Karpas-422 (cell line): ENCODE measurements around the gene PTPRG. TPM values are rescaled to one million over a fixed set of nuclear protein-coding genes. Genes with fewer than 3 reads are reported as not detected.

Experiments
- DNase-seq: peaks from one replicate; pipeline ENCODE4 v3.0.0-alpha.2; 2015
- H2AFZ ChIP-seq: fragments of 200-600 bp; sonication (generic); 2 replicates; pipeline ENCODE4 v1.6.1; 2014; ENCODE audit warnings: antibody characterized with exemption, low read length, mixed read lengths
- H3K27ac ChIP-seq: fragments of 200-600 bp; sonication (generic); 2 replicates; pipeline ENCODE4 v1.5.1; 2014; ENCODE audit warnings: mild to moderate bottlenecking, low read length, moderate library complexity
- H3K27me3 ChIP-seq: fragments of 200-600 bp; sonication (generic); 2 replicates; pipeline ENCODE4 v1.6.1; 2014; ENCODE audit warnings: low read length, mixed read lengths
- H3K36me3 ChIP-seq: fragments of 200-600 bp; sonication (generic); 2 replicates; pipeline ENCODE4 v1.6.1; 2014; ENCODE audit warnings: low read length, mixed read lengths; ENCODE audit not compliant: insufficient read depth
- H3K4me1 ChIP-seq: fragments of 200-600 bp; sonication (generic); 2 replicates; pipeline ENCODE4 v1.6.1; 2014; ENCODE audit warnings: mild to moderate bottlenecking, low read length, mixed read lengths
- H3K4me2 ChIP-seq: fragments of 200-600 bp; sonication (generic); 2 replicates; pipeline ENCODE4 v1.6.1; 2014; ENCODE audit warnings: low read length, low read depth, mild to moderate bottlenecking; ENCODE audit not compliant: poor library complexity, severe bottlenecking
- H3K4me3 ChIP-seq: fragments of 200-600 bp; sonication (generic); 2 replicates; pipeline ENCODE4 v1.5.1; 2014; ENCODE audit warnings: mild to moderate bottlenecking, antibody characterized with exemption, low read length, mixed read lengths
- H3K79me2 ChIP-seq: fragments of 200-600 bp; sonication (generic); 2 replicates; pipeline ENCODE4 v1.6.1; 2014; ENCODE audit warnings: mild to moderate bottlenecking, low read length, mixed read lengths
- H3K9ac ChIP-seq: fragments of 200-600 bp; sonication (generic); 2 replicates; pipeline ENCODE4 v1.6.0; 2014; ENCODE audit warnings: low read length
- H3K9me2 ChIP-seq: fragments of 200-600 bp; sonication (generic), shearing (Covaris generic); replicated peaks from 2 replicates; pipeline ENCODE4 v1.6.0; 2014; ENCODE audit warnings: mild to moderate bottlenecking, low read length, moderate library complexity; ENCODE audit not compliant: insufficient read depth
- H3K9me3 ChIP-seq: fragments of 300-700, 200-600 bp; sonication (generic); 2 replicates; pipeline ENCODE4 v1.6.1; 2014; ENCODE audit warnings: low read length, mixed read lengths
- H4K20me1 ChIP-seq: fragments of 200-600 bp; sonication (generic); 2 replicates; pipeline ENCODE4 v1.6.1; 2014; ENCODE audit warnings: mild to moderate bottlenecking, antibody characterized with exemption, low read length, low read depth; ENCODE audit not compliant: insufficient read depth
- total RNA-seq: library from RNA; depleted of rRNA; stranded (reverse); fragments of >200 nt; shearing (Covaris generic); gene quantifications from 2 replicates; pipeline ENCODE4 v1.2.3, GENCODE V29; 2014; ENCODE audit warnings: low replicate concordance

PTPRG gene
- total RNA-seq, 1 experiment from 2014 or later, result not detected

DNA sequence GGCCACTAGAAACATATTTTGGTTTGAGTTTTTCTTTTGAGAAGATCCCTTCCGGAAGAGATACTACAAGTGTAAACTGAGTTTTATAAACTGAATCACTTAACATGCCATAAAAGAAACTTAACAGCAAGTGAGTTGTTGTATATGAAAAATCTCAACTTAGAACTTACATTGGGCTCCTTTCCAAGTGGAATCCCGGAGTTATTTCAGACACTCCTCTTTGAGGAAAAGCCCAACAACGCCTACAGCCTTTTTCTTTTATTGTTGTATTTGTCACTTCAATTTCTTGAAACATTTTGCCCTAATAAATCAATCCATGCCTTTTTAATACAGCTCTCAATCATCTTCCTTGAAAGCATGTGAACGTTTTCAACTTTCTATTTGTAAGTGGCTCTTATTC lies 674.6 kb downstream of the PTPRG start:
- H3K9ac ChIP-seq, result no peak overlapping the region
- no peak overlapping the region for H3K4me2 ChIP-seq
- no peaks in the 10 kb centered on the region for H3K27me3 ChIP-seq
- no peaks in the 10 kb centered on the region for H3K36me3 ChIP-seq
- DNase-seq, result no peak
- H3K79me2 ChIP-seq, result no peaks in the 10 kb centered on the region
- H3K9me3 ChIP-seq, result no peaks in the 10 kb centered on the region
- no peak overlapping the region for H3K27ac ChIP-seq
- no peaks in the 10 kb centered on the region for H3K4me1 ChIP-seq
- H3K4me3 ChIP-seq, result no peak overlapping the region
- no peaks in the 10 kb centered on the region for H4K20me1 ChIP-seq
- H2AFZ ChIP-seq, result no peak overlapping the region
- H3K9me2 ChIP-seq, result no peaks in the 10 kb centered on the region

- Histone ChIP-seq H3K36me3 (no peaks in the 10 kb centered on the region), H3K79me2 (no peaks in the 10 kb centered on the region), H4K20me1 (no peaks in the 10 kb centered on the region), H3K9ac (no peak overlapping the region), H3K27ac (no peak overlapping the region), H3K4me1 (no peaks in the 10 kb centered on the region), H3K9me3 (no peaks in the 10 kb centered on the region), H3K27me3 (no peaks in the 10 kb centered on the region), H3K4me3 (no peak overlapping the region), H3K9me2 (no peaks in the 10 kb centered on the region), H2AFZ (no peak overlapping the region), H3K4me2 (no peak overlapping the region)
- DNase-seq, result no peak
Observed at GRCh38 chr3:62237286-62237948, 676.0 kb downstream of the PTPRG start.

GRCh38 chr3:62238003-62238402 lies 676.6 kb downstream of the PTPRG start:
- H3K36me3 ChIP-seq, result no peaks in the 10 kb centered on the region
- no peaks in the 10 kb centered on the region for H3K9me3 ChIP-seq
- no peak overlapping the region for H3K4me3 ChIP-seq
- H2AFZ ChIP-seq, result no peak overlapping the region
- no peaks in the 10 kb centered on the region for H4K20me1 ChIP-seq
- no peaks in the 10 kb centered on the region for H3K4me1 ChIP-seq
- H3K9ac ChIP-seq, result no peak overlapping the region
- H3K79me2 ChIP-seq, result no peaks in the 10 kb centered on the region
- H3K9me2 ChIP-seq, result no peaks in the 10 kb centered on the region
- H3K27ac ChIP-seq, result no peak overlapping the region
- H3K27me3 ChIP-seq, result no peaks in the 10 kb centered on the region
- no peak for DNase-seq
- no peak overlapping the region for H3K4me2 ChIP-seq

- Histone ChIP-seq H3K36me3 (no peaks in the 10 kb centered on the region), H3K27me3 (no peaks in the 10 kb centered on the region), H3K79me2 (no peaks in the 10 kb centered on the region), H3K4me1 (no peaks in the 10 kb centered on the region), H2AFZ (no peak overlapping the region), H3K9me2 (no peaks in the 10 kb centered on the region), H3K9me3 (no peaks in the 10 kb centered on the region), H3K9ac (no peak overlapping the region), H3K4me3 (no peak overlapping the region), H3K4me2 (no peak overlapping the region), H3K27ac (no peak overlapping the region), H4K20me1 (no peaks in the 10 kb centered on the region)
- no peak for DNase-seq
Observed at GRCh38 chr3:62238431-62238830, 677.1 kb downstream of the PTPRG start.

DNA sequence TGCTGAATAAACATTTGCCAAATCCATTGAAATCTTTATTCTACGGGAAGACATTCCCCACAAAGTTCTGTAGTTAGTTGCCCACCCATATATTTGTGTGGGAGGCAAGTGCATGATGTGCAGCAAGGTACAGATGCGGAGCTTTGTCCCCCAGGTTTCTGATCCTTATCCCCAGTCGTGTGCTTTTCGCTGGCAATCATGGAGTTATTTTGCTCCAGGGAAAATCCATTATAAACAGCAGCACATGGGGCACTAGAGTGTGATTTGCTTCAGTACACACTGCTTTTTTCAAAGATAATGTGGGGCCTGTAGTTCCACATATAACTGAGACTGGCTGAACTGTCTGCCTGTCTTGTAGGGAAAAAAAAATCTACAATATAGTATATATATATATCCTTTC lies 679.9 kb downstream of the PTPRG start:
- no peaks in the 10 kb centered on the region for H3K9me3 ChIP-seq
- H3K27me3 ChIP-seq, result no peaks in the 10 kb centered on the region
- H3K79me2 ChIP-seq, result no peaks in the 10 kb centered on the region
- no peak overlapping the region for H2AFZ ChIP-seq
- no peaks in the 10 kb centered on the region for H3K9me2 ChIP-seq
- H3K4me1 ChIP-seq, result no peaks in the 10 kb centered on the region
- no peak overlapping the region for H3K4me3 ChIP-seq
- H3K4me2 ChIP-seq, result no peak overlapping the region
- H3K9ac ChIP-seq, result no peak overlapping the region
- H4K20me1 ChIP-seq, result no peaks in the 10 kb centered on the region
- H3K27ac ChIP-seq, result no peak overlapping the region
- DNase-seq, result no peak
- H3K36me3 ChIP-seq, result no peaks in the 10 kb centered on the region

DNA sequence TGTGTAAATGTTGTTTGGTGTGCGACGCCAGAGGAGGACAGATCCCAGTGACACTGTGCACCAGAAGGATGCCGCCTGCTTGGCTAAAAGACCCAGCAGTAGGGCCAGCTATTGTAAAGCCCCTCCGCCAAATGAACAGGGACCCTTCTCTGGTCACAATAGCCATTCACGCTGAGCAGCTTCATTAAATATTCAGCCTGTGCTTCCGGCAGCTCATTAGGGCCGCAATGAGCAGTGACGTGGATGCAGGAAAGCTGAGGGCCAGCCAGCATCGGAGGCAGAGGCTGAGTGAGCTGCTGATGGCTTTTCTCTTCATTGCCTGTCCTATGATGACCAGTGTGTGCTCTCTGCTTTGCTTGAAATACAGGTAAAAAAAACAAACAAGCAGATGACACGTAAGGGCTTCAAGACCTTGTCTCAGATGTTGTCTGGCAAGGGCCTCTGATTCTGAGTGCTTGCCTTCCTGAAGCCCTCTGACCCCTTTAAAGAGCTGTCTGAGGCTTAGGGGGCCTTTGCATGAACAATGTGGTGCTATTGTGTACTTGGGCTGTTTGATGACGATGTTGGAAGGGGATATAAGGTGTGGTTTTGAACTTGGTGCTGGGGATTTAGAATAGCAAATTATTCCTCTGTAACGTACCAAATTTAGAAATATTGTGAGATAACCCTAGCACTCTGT lies 681.6 kb downstream of the PTPRG start:
- no peak overlapping the region for H2AFZ ChIP-seq
- H3K9ac ChIP-seq, result no peak overlapping the region
- H3K79me2 ChIP-seq, result no peaks in the 10 kb centered on the region
- no peak for DNase-seq
- no peaks in the 10 kb centered on the region for H3K36me3 ChIP-seq
- no peaks in the 10 kb centered on the region for H3K4me1 ChIP-seq
- no peak overlapping the region for H3K27ac ChIP-seq
- H3K4me3 ChIP-seq, result no peak overlapping the region
- no peak overlapping the region for H3K4me2 ChIP-seq
- no peaks in the 10 kb centered on the region for H3K27me3 ChIP-seq
- no peaks in the 10 kb centered on the region for H4K20me1 ChIP-seq
- no peaks in the 10 kb centered on the region for H3K9me2 ChIP-seq
- H3K9me3 ChIP-seq, result no peaks in the 10 kb centered on the region

GRCh38 chr3:62246094-62246493 lies 684.7 kb downstream of the PTPRG start:
- no peaks in the 10 kb centered on the region for H3K9me3 ChIP-seq
- no peaks in the 10 kb centered on the region for H3K36me3 ChIP-seq
- DNase-seq, result no peak
- H3K4me3 ChIP-seq, result no peak overlapping the region
- no peaks in the 10 kb centered on the region for H3K79me2 ChIP-seq
- H4K20me1 ChIP-seq, result no peaks in the 10 kb centered on the region
- no peak overlapping the region for H3K9ac ChIP-seq
- no peak overlapping the region for H3K4me2 ChIP-seq
- H3K27ac ChIP-seq, result no peak overlapping the region
- no peak overlapping the region for H2AFZ ChIP-seq
- H3K27me3 ChIP-seq, result no peaks in the 10 kb centered on the region
- H3K9me2 ChIP-seq, result no peaks in the 10 kb centered on the region
- no peaks in the 10 kb centered on the region for H3K4me1 ChIP-seq

GRCh38 chr3:62246985-62247384 lies 685.6 kb downstream of the PTPRG start:
- no peak overlapping the region for H2AFZ ChIP-seq
- H3K79me2 ChIP-seq, result no peaks in the 10 kb centered on the region
- H3K27me3 ChIP-seq, result no peaks in the 10 kb centered on the region
- H3K36me3 ChIP-seq, result no peaks in the 10 kb centered on the region
- no peak overlapping the region for H3K27ac ChIP-seq
- no peaks in the 10 kb centered on the region for H3K9me3 ChIP-seq
- no peak for DNase-seq
- H3K4me3 ChIP-seq, result no peak overlapping the region
- H3K9me2 ChIP-seq, result no peaks in the 10 kb centered on the region
- H3K9ac ChIP-seq, result no peak overlapping the region
- no peaks in the 10 kb centered on the region for H4K20me1 ChIP-seq
- H3K4me1 ChIP-seq, result no peaks in the 10 kb centered on the region
- H3K4me2 ChIP-seq, result no peak overlapping the region
